Gastrocnemius medialis (tissue), 4 donors: Measurements from ENCODE around the gene SPRYD3.
"Not testable (repeated sequence)": the region's sequence is repeated elsewhere in the genome, so short reads cannot be mapped to it uniquely, and the experiment has no call there.

Experiments used
- CTCF ChIP-seq, 5 experiments: fragments of 450-650 bp in 3 of 5; fragments of 200-600 bp in 2 of 5; sonication (generic) in 2 of 5; IDR thresholded peaks in 4 of 5; conservative IDR thresholded peaks in 1 of 5; 1 replicate in 4 of 5; 2 replicates in 1 of 5; pipeline ENCODE4 v1.5.1; 2016 to 2019; ENCODE audit warnings: antibody characterized with exemption in 5 of 5, mild to moderate bottlenecking in 3 of 5, moderate library complexity in 3 of 5
- POLR2A ChIP-seq, 2 donors: fragments of 450-650 bp; IDR thresholded peaks; one replicate each; pipeline ENCODE4 v1.6.1; 2017; ENCODE audit warnings: antibody characterized with exemption in 2 of 2, mild to moderate bottlenecking in 2 of 2, moderate library complexity in 2 of 2

GRCh38 chr12:53094796-53095595 is 15.8 kb upstream of the SPRYD3 start:
- not testable (repeated sequence) for TF ChIP-seq CTCF (IDR thresholded peaks at IDR 0.05 in 4 of 5, conservative IDR thresholded peaks at IDR 0.05 in 1 of 5); POLR2A (IDR thresholded peaks at IDR 0.05)
